Endothelial cell of umbilical vein (primary cell): ENCODE measurements around the gene HINT2. TPM values are rescaled to one million over a fixed set of nuclear protein-coding genes. Genes with fewer than 3 reads are reported as not detected.

ENCODE experiments used
- BruUV-seq: library from RNA; stranded (reverse); fragments of 400-500 nt; replicated peaks from 2 replicates; lab custom pipeline; 2021; lab: Mats Ljungman, UMichigan
- CTCF ChIA-PET: fragments of 300-600, 350-600 bp; sonication (Branson Sonifier 250); formaldehyde crosslinking; loops from one replicate; lab custom pipeline; 2021; ENCODE audit warnings: antibody characterized with exemption, inconsistent platforms; lab: Charles Lee
- POLR2A ChIA-PET: fragments of 300-600, 350-600 bp; sonication (Branson Sonifier 250); formaldehyde crosslinking; loops from one replicate; lab custom pipeline; 2021; ENCODE audit warnings: antibody characterized with exemption, inconsistent platforms; lab: Charles Lee
- DNase-seq: peaks from one replicate; pipeline ENCODE4 v3.0.0-alpha.2; 2011; ENCODE audit warnings: low read depth, low spot score
- FAIRE-seq: peaks from 2 replicates; lab custom pipeline; 2011; peaks lifted over from hg19 to GRCh38; lab: Jason Lieb, UNC
- H2AFZ ChIP-seq: 2 replicates; pipeline ENCODE4 v1.6.0; 2012; ENCODE audit warnings: low read depth, low read length, control low read depth, inconsistent platforms
- H3K27ac ChIP-seq: 2 replicates; pipeline ENCODE4 v1.5.1; 2011; ENCODE audit warnings: low read depth, mild to moderate bottlenecking, control low read depth, low read length, moderate library complexity; ENCODE audit not compliant: insufficient read depth
- H3K27me3 ChIP-seq, 2 experiments: 2 replicates each; pipeline versions ENCODE4 v1.6.0 to v1.6.1; 2011; ENCODE audit warnings: low read length in 2 of 2, mixed read lengths in 1 of 2; ENCODE audit not compliant: control insufficient read depth in 2 of 2, insufficient read depth in 2 of 2
- H3K36me3 ChIP-seq, 2 experiments: 2 replicates in 1 of 2; 3 replicates in 1 of 2; pipeline ENCODE4 v1.5.1; 2011; ENCODE audit warnings: low read length in 2 of 2, mild to moderate bottlenecking in 1 of 2, moderate library complexity in 1 of 2; ENCODE audit not compliant: control insufficient read depth in 2 of 2, insufficient read depth in 2 of 2; ENCODE audit errors: extremely low read depth in 1 of 2
- H3K4me1 ChIP-seq: 3 replicates; pipeline ENCODE4 v1.5.1; 2011; ENCODE audit warnings: mild to moderate bottlenecking, low read length; ENCODE audit not compliant: control insufficient read depth, insufficient read depth; ENCODE audit errors: extremely low read depth
- H3K4me2 ChIP-seq: 2 replicates; pipeline ENCODE4 v1.6.1; 2011; ENCODE audit warnings: low read length, control low read depth, mixed read lengths; ENCODE audit not compliant: insufficient read depth
- H3K4me3 ChIP-seq, 3 experiments: fragments of 200-600 bp in 1 of 3; sonication (generic), shearing (Covaris generic) in 1 of 3; replicated peaks in 1 of 3; 2 replicates each; pipeline ENCODE4 v1.5.1; 2011 to 2016; ENCODE audit warnings: control low read depth in 3 of 3, low read length in 3 of 3, mild to moderate bottlenecking in 2 of 3, inconsistent platforms in 1 of 3, low read depth in 1 of 3, moderate library complexity in 1 of 3; ENCODE audit not compliant: insufficient read depth in 1 of 3
- H3K79me2 ChIP-seq: 2 replicates; pipeline ENCODE4 v1.6.0; 2012; ENCODE audit warnings: low read length, inconsistent platforms; ENCODE audit not compliant: control insufficient read depth, insufficient read depth
- H3K9ac ChIP-seq: replicated peaks from 2 replicates; pipeline ENCODE3; 2011; ENCODE audit warnings: low read length, control low read depth; ENCODE audit not compliant: insufficient read depth; ENCODE audit errors: extremely low read depth
- H3K9me1 ChIP-seq: replicated peaks from 3 replicates; pipeline ENCODE4 v1.6.0; 2011; ENCODE audit warnings: mild to moderate bottlenecking, low read length; ENCODE audit not compliant: control insufficient read depth, insufficient read depth; ENCODE audit errors: extremely low read depth
- H3K9me3 ChIP-seq: replicated peaks from 2 replicates; pipeline ENCODE4 v1.5.1; 2012; ENCODE audit warnings: low read length, inconsistent platforms; ENCODE audit not compliant: control insufficient read depth, insufficient read depth
- H4K20me1 ChIP-seq: replicated peaks from 2 replicates; pipeline ENCODE3; 2011; ENCODE audit warnings: mild to moderate bottlenecking, low read length; ENCODE audit not compliant: control insufficient read depth, insufficient read depth; ENCODE audit errors: extremely low read depth
- CTCF ChIP-seq, 2 donors: IDR thresholded peaks; 1 replicate in 1 of 2; 2 replicates in 1 of 2; pipeline ENCODE4 v1.5.1; 2011; ENCODE audit warnings: low read length in 2 of 2, mild to moderate bottlenecking in 2 of 2, moderate library complexity in 2 of 2, control low read depth in 1 of 2, inconsistent platforms in 1 of 2, low read depth in 1 of 2; ENCODE audit not compliant: insufficient read depth in 1 of 2; ENCODE audit errors: extremely low read depth in 1 of 2
- EZH2 ChIP-seq: IDR thresholded peaks from 2 replicates; pipeline ENCODE4 v1.6.1; 2012; ENCODE audit warnings: borderline replicate concordance, low read depth, mild to moderate bottlenecking, moderate library complexity, low read length, inconsistent platforms; ENCODE audit not compliant: severe bottlenecking
- FOS ChIP-seq: IDR thresholded peaks from 2 replicates; pipeline ENCODE4 v1.6.1; 2011; ENCODE audit warnings: mild to moderate bottlenecking, low read length, moderate library complexity, borderline replicate concordance; ENCODE audit not compliant: insufficient read depth
- GATA2 ChIP-seq: IDR thresholded peaks from 2 replicates; pipeline ENCODE4 v1.7.0; 2011; ENCODE audit warnings: low read depth, mild to moderate bottlenecking, moderate library complexity, mixed read lengths, low read length; ENCODE audit not compliant: insufficient read length, insufficient read depth
- JUN ChIP-seq: IDR thresholded peaks from 2 replicates; pipeline ENCODE4 v1.6.1; 2011; ENCODE audit warnings: borderline replicate concordance, low read depth; ENCODE audit not compliant: insufficient read length, insufficient read depth
- MAX ChIP-seq: IDR thresholded peaks from 2 replicates; pipeline ENCODE4 v1.6.1; 2011; ENCODE audit not compliant: insufficient read depth, insufficient read length
- MYC ChIP-seq: IDR thresholded peaks from one replicate; pipeline ENCODE4 v1.6.1; 2011; ENCODE audit warnings: mild to moderate bottlenecking, low read depth, low read length
- POLR2A ChIP-seq: IDR thresholded peaks from 2 replicates; pipeline ENCODE4 v1.6.1; 2012; ENCODE audit warnings: low read depth, mild to moderate bottlenecking, control low read depth, low read length
- POLR2AphosphoS5 ChIP-seq: IDR thresholded peaks from 2 replicates; pipeline ENCODE4 v1.6.1; 2012; ENCODE audit warnings: low read depth, mild to moderate bottlenecking, control low read depth, low read length, moderate library complexity; ENCODE audit not compliant: insufficient read depth
- dilution Hi-C: fragments of 300-500 bp; cut with MboI; formaldehyde crosslinking; loops from one replicate; pipeline ENCODE4 v1.15.0; 2019; ENCODE audit warnings: low sequenced_read_pairs; ENCODE audit not compliant: extremely low pct_ligation_motif_present
- intact Hi-C: fragments of 100-400 bp; cut with micrococcal nuclease; formaldehyde crosslinking; loops from one replicate; pipeline ENCODE4 v1.10.0; 2022
- polyA plus RNA-seq, 4 experiments: library from polyadenylated mRNA; depleted of rRNA in 3 of 4; stranded (reverse) in 3 of 4; unstranded in 1 of 4; fragments of >200 nt; gene quantifications; 2 replicates each; pipeline versions ENCODE4 v1.2.1 to v1.2.3, GENCODE V29; 2011 to 2012; ENCODE audit warnings: missing spikeins in 1 of 4
- total RNA-seq: library from RNA; stranded (reverse); gene quantifications from 2 replicates; pipeline ENCODE4 v1.2.3, GENCODE V29; 2021

The HINT2 gene
- total and polyA plus RNA-seq, 2 donors (not counting 3 experiments of a cell fraction or from before 2014, with no cell fraction given) = 27.2 to 42.1 TPM

- H3K9me1 ChIP-seq = no peaks in the 10 kb centered on the region
- dilution Hi-C loops (no loop called here), intact Hi-C loops (loop anchor here (2.0 kb wide), 2 partner anchors 13 to 55 kb away; no protein-coding TSS in a partner anchor)
- H3K27ac ChIP-seq = peak within 1 kb of the TSS; percentile 16
- BruUV-seq = no TSS peak
- peak; percentile 90 for DNase-seq
- POLR2A ChIA-PET = no interaction called here
- no peaks in the 10 kb centered on the region for H3K27me3 ChIP-seq
- CTCF ChIA-PET = interaction anchor here (0.7 to 5.8 kb wide), 14 partner anchors 14 to 116 kb away, joined by 3 to 130 read pairs (median 4); partner anchors contain the start of genes CREB3, GBA2, NPR2 and RGP1
- no peaks in the 10 kb centered on the region for H3K36me3 ChIP-seq
- H3K4me3 ChIP-seq = peak within 1 kb of the TSS; percentile 8 to 56 (median 25)
- no peaks in the 10 kb centered on the region for H3K9me3 ChIP-seq
- TF ChIP-seq GATA2 = no peak
- TF ChIP-seq POLR2AphosphoS5 = peak; percentile 52
- TF ChIP-seq POLR2A = peak; percentile 59
- peak within 1 kb of the TSS; percentile 25 for H3K9ac ChIP-seq
- peaks cover 21% of the 10 kb centered on the region for H3K4me1 ChIP-seq
- peak within 1 kb of the TSS; percentile 73 for H3K4me2 ChIP-seq
- H2AFZ ChIP-seq = peak within 1 kb of the TSS; percentile 81
- peak; percentile 96 for FAIRE-seq
- H4K20me1 ChIP-seq = no peaks in the 10 kb centered on the region
- no peaks in the 10 kb centered on the region for H3K79me2 ChIP-seq
Measured at GRCh38 chr9:35812025-35812602, 2.7 kb downstream of the HINT2 start, which contains the start of gene SPAG8. Gene SPAG8 (minus strand): TSS chr9:35812262. CDS start chr9:35812147, 115 bp downstream.

GRCh38 chr9:35811381-35812024, 3.3 kb downstream of the HINT2 start:
- FAIRE-seq (peak; percentile 60), DNase-seq (peak; percentile 44)
- Histone ChIP-seq H3K4me2 (peak overlapping the region; percentile 73), H3K4me1 (peaks cover 21% of the 10 kb centered on the region), H3K9ac (no peak overlapping the region), H3K4me3 (peak overlapping the region; percentile 8 to 56 (median 25)), H4K20me1 (no peaks in the 10 kb centered on the region), H3K36me3 (peaks cover 0 to under 1% of the 10 kb centered on the region in 2 experiments), H3K79me2 (no peaks in the 10 kb centered on the region), H3K27me3 (no peaks in the 10 kb centered on the region), H3K9me3 (no peaks in the 10 kb centered on the region), H3K27ac (peak overlapping the region; percentile 16), H2AFZ (peak overlapping the region; percentile 74), H3K9me1 (no peaks in the 10 kb centered on the region)
- no peak for TF ChIP-seq GATA2
- TF ChIP-seq MAX = no peak
- TF ChIP-seq CTCF (IDR thresholded peaks at IDR 0.05; ENCODE audit: extremely low read depth in 1 of 2, insufficient read depth in 1 of 2, low read depth in 1 of 2, low read length in 2 of 2) = no peak
- TF ChIP-seq JUN = no peak
- TF ChIP-seq POLR2AphosphoS5 = no peak
- no peak for TF ChIP-seq MYC
- TF ChIP-seq FOS = no peak
- no peak for TF ChIP-seq EZH2
- TF ChIP-seq POLR2A = no peak
- no TSS peak for BruUV-seq
- intact Hi-C loops (loop anchor here (2.0 kb wide), 2 partner anchors 13 to 55 kb away; no protein-coding TSS in a partner anchor), dilution Hi-C loops (no loop called here)
- CTCF ChIA-PET = interaction anchor here (0.7 to 5.8 kb wide), 15 partner anchors 13 to 115 kb away, joined by 3 to 130 read pairs (median 4); partner anchors contain the start of genes CREB3, GBA2, NPR2 and RGP1
- POLR2A ChIA-PET = no interaction called here
